Measurements from ENCODE around the gene ZNF75A. TPM values are rescaled to one million over a fixed set of nuclear protein-coding genes. Genes with fewer than 3 reads are reported as not detected.
A peak's percentile ranks its signal among the peaks of the same experiment; 100 is the strongest.

ZNF75A gene
- total RNA-seq, 1 donor from 2014 or later: 24.6 TPM

- Histone ChIP-seq H3K9me3 (no peaks in the 10 kb centered on the region), H3K4me1 (no peaks in the 10 kb centered on the region), H3K27ac (no peak overlapping the region), H3K36me3 (no peaks in the 10 kb centered on the region), H3K27me3 (no peaks in the 10 kb centered on the region), H3K4me3 (no peak overlapping the region)
- intact Hi-C loops (cut with DNase I): loop anchor here (10.0 kb wide), 1 partner anchor 220 kb away; the partner anchor contains the start of gene C16orf90
- TF ChIP-seq POLR2AphosphoS5 (IDR thresholded peaks at IDR 0.05; ENCODE audit: insufficient read depth in 1 of 2, low read depth in 1 of 2) (no peak), POLR2A (IDR thresholded peaks at IDR 0.05) (no peak), CTCF (IDR thresholded peaks at IDR 0.05) (no peak)
- DNase-seq (ENCODE audit: extremely low spot score in 2 of 2): no peak
Observed at GRCh38 chr16:3274490-3274889, 30.8 kb upstream of the ZNF75A start.

GRCh38 chr16:3274947-3275346 lies 30.4 kb upstream of the ZNF75A start:
- no peak for DNase-seq (ENCODE audit: extremely low spot score in 2 of 2)
- Histone ChIP-seq H3K9me3 (no peaks in the 10 kb centered on the region), H3K27me3 (no peaks in the 10 kb centered on the region), H3K36me3 (no peaks in the 10 kb centered on the region), H3K4me1 (no peaks in the 10 kb centered on the region), H3K27ac (no peak overlapping the region), H3K4me3 (no peak overlapping the region)
- TF ChIP-seq CTCF (IDR thresholded peaks at IDR 0.05): no peak
- TF ChIP-seq POLR2A (IDR thresholded peaks at IDR 0.05): no peak
- TF ChIP-seq POLR2AphosphoS5 (IDR thresholded peaks at IDR 0.05; ENCODE audit: insufficient read depth in 1 of 2, low read depth in 1 of 2): no peak
- intact Hi-C loops (cut with DNase I): loop anchor here (10.0 kb wide), 1 partner anchor 220 kb away; the partner anchor contains the start of gene C16orf90

GRCh38 chr16:3276679-3277078 lies 28.6 kb upstream of the ZNF75A start:
- Histone ChIP-seq H3K27me3 (no peaks in the 10 kb centered on the region), H3K27ac (no peak overlapping the region), H3K4me3 (no peak overlapping the region), H3K4me1 (no peaks in the 10 kb centered on the region), H3K36me3 (no peaks in the 10 kb centered on the region), H3K9me3 (no peaks in the 10 kb centered on the region)
- TF ChIP-seq POLR2AphosphoS5 (IDR thresholded peaks at IDR 0.05; ENCODE audit: insufficient read depth in 1 of 2, low read depth in 1 of 2) (no peak), POLR2A (IDR thresholded peaks at IDR 0.05) (no peak), CTCF (IDR thresholded peaks at IDR 0.05) (no peak)
- intact Hi-C loops (cut with DNase I): loop anchor here (10.0 kb wide), 1 partner anchor 218 kb away; the partner anchor contains the start of gene C16orf90
- no peak for DNase-seq (ENCODE audit: extremely low spot score in 2 of 2)

GRCh38 chr16:3281222-3281820 lies 24.0 kb upstream of the ZNF75A start:
- TF ChIP-seq CTCF (IDR thresholded peaks at IDR 0.05) (no peak), POLR2AphosphoS5 (IDR thresholded peaks at IDR 0.05; ENCODE audit: insufficient read depth in 1 of 2, low read depth in 1 of 2) (no peak), POLR2A (IDR thresholded peaks at IDR 0.05) (no peak)
- intact Hi-C loops (cut with DNase I): no loop called here
- Histone ChIP-seq H3K36me3 (peaks cover 0 to 18% of the 10 kb centered on the region in 2 donors), H3K9me3 (no peaks in the 10 kb centered on the region), H3K4me3 (no peak overlapping the region), H3K27ac (no peak overlapping the region), H3K27me3 (no peaks in the 10 kb centered on the region), H3K4me1 (peaks cover 29% of the 10 kb centered on the region)
- no peak for DNase-seq (ENCODE audit: extremely low spot score in 2 of 2)

- intact Hi-C loops (cut with DNase I): loop anchor here (2.0 kb wide), 1 partner anchor 17 kb away; no protein-coding TSS in a partner anchor
- peaks cover 29% of the 10 kb centered on the region for H3K4me1 ChIP-seq
- no peak for DNase-seq (ENCODE audit: extremely low spot score in 2 of 2)
Observed at GRCh38 chr16:3282103-3282729, 23.1 kb upstream of the ZNF75A start.

More at GRCh38 chr16:3282103-3282729, 23.1 kb upstream of the ZNF75A start:
- Histone ChIP-seq H3K4me3 (peak overlapping the region; percentile 87 to 91), H3K27ac (peak overlapping the region; percentile 97), H3K9me3 (no peaks in the 10 kb centered on the region), H3K36me3 (peaks cover 0 to 27% of the 10 kb centered on the region in 2 donors), H3K27me3 (no peaks in the 10 kb centered on the region)
- TF ChIP-seq POLR2A (IDR thresholded peaks at IDR 0.05) (no peak), POLR2AphosphoS5 (IDR thresholded peaks at IDR 0.05; ENCODE audit: insufficient read depth in 1 of 2, low read depth in 1 of 2) (no peak), CTCF (IDR thresholded peaks at IDR 0.05) (no peak)
